NCI-H2029 treated with DMSO at 0.1 percent for 48 hours (cell line): ENCODE data around the gene SARNP.
"Not testable (repeated sequence)": the region's sequence is repeated elsewhere in the genome, so short reads cannot be mapped to it uniquely, and the experiment has no call there.

ENCODE experiments used
- DNase-seq: peaks from one replicate; lab custom pipeline; 2025; lab: John Stamatoyannopoulos, UW

SARNP gene

GRCh38 chr12:55797068-55797467, 20.5 kb downstream of the SARNP start:
- no peak for DNase-seq

- DNase-seq, result no peak
Measured at GRCh38 chr12:55795950-55796349, 21.6 kb downstream of the SARNP start.

GRCh38 chr12:55789893-55790292, 27.6 kb downstream of the SARNP start:
- no peak for DNase-seq

GRCh38 chr12:55789171-55789570, 28.4 kb downstream of the SARNP start:
- no peak for DNase-seq

GRCh38 chr12:55788546-55788945, 29.0 kb downstream of the SARNP start:
- no peak for DNase-seq

GRCh38 chr12:55780685-55781084, 36.8 kb downstream of the SARNP start:
- no peak for DNase-seq

GRCh38 chr12:55777856-55778255, 39.7 kb downstream of the SARNP start:
- no peak for DNase-seq

- DNase-seq, result no peak
Measured at GRCh38 chr12:55771736-55772135, 45.8 kb downstream of the SARNP start.

- DNase-seq, result no peak
Measured at GRCh38 chr12:55767156-55767555, 50.4 kb downstream of the SARNP start.

- no peak for DNase-seq
Measured at GRCh38 chr12:55765736-55766290, 51.7 kb downstream of the SARNP start.

- DNase-seq, result peak; percentile 15
Measured at GRCh38 chr12:55762646-55763045, 54.9 kb downstream of the SARNP start.

GRCh38 chr12:55760663-55761062, 56.9 kb downstream of the SARNP start:
- no peak for DNase-seq

- not testable (repeated sequence) for DNase-seq
Measured at GRCh38 chr12:55758575-55758974, 58.9 kb downstream of the SARNP start.

GRCh38 chr12:55757701-55758100, 59.8 kb downstream of the SARNP start:
- DNase-seq, result no peak

- DNase-seq, result no peak
Measured at GRCh38 chr12:55755246-55755645, 62.3 kb downstream of the SARNP start.

- DNase-seq, result no peak
Measured at GRCh38 chr12:55748230-55748993, 69.1 kb downstream of the SARNP start.

- DNase-seq, result no peak
Measured at GRCh38 chr12:55746913-55747231, 70.7 kb downstream of the SARNP start.

- no peak for DNase-seq
Measured at GRCh38 chr12:55746174-55746912, 71.2 kb downstream of the SARNP start.

GRCh38 chr12:55745361-55746173, 72.0 kb downstream of the SARNP start:
- no peak for DNase-seq

GRCh38 chr12:55744340-55745030, 73.0 kb downstream of the SARNP start:
- DNase-seq, result no peak

- DNase-seq, result no peak
Measured at GRCh38 chr12:55743406-55744339, 73.9 kb downstream of the SARNP start.
